IgD-negative memory B cell (primary cell): ENCODE results near the gene MID1. TPM values are rescaled to one million over a fixed set of nuclear protein-coding genes. Genes with fewer than 3 reads are reported as not detected.

ENCODE experiments used
- H3K27ac Mint-ChIP-seq, 3 donors: one replicate each; pipeline ENCODE4 v1.8.0; 2020 to 2022; ENCODE audit warnings: mild to moderate bottlenecking in 3 of 3, mixed read lengths in 3 of 3, moderate library complexity in 1 of 3
- H3K27me3 Mint-ChIP-seq: one replicate; pipeline ENCODE4 v1.8.0; 2021; ENCODE audit warnings: mixed read lengths
- H3K36me3 Mint-ChIP-seq: one replicate; pipeline ENCODE4 v1.8.0; 2020; ENCODE audit warnings: mild to moderate bottlenecking, mixed read lengths
- H3K4me1 Mint-ChIP-seq, 3 donors: one replicate each; pipeline ENCODE4 v1.8.0; 2020 to 2022; ENCODE audit warnings: mixed read lengths in 3 of 3, mild to moderate bottlenecking in 1 of 3
- H3K4me3 Mint-ChIP-seq, 4 donors: one replicate each; pipeline ENCODE4 v1.8.0; 2020 to 2022; ENCODE audit warnings: mild to moderate bottlenecking in 4 of 4, mixed read lengths in 4 of 4, moderate library complexity in 3 of 4
- H3K9me3 Mint-ChIP-seq, 3 donors: one replicate each; pipeline ENCODE4 v1.8.0; 2020 to 2021; ENCODE audit warnings: mixed read lengths in 3 of 3, mild to moderate bottlenecking in 1 of 3
- polyA plus RNA-seq: library from polyadenylated mRNA; unstranded; fragments of 300-500 nt; fragmentation: Illumina TruSeq; gene quantifications from one replicate; pipeline ENCODE4 v1.2.3, GENCODE V29; 2021

Gene MID1
- polyA plus RNA-seq, 1 donor from 2014 or later, result 0.19 TPM

DNA sequence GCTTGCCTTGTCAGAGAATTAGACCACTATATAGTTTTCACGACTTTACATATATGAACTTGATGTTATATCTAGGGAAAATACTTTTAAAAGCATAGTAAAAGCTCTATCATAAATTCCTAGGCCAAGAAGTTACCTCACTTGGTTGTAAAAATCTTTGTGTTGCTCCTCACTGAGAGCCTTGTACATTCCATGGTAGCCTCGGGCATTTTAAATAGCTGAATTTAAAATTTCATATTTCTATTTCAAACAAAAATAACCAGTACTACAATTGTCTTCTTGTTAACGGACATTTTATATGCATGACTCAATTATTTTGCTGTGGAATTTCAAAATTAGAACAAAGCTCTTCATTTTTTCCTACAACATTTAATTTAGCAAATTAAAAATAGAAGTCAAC is 107.6 kb downstream of the MID1 start:
- Mint-ChIP-seq H3K36me3 (no peaks in the 10 kb centered on the region), H3K27me3 (peaks cover 3% of the 10 kb centered on the region), H3K4me3 (no peak overlapping the region), H3K27ac (no peak overlapping the region), H3K4me1 (no peaks in the 10 kb centered on the region), H3K9me3 (no peaks in the 10 kb centered on the region)

DNA sequence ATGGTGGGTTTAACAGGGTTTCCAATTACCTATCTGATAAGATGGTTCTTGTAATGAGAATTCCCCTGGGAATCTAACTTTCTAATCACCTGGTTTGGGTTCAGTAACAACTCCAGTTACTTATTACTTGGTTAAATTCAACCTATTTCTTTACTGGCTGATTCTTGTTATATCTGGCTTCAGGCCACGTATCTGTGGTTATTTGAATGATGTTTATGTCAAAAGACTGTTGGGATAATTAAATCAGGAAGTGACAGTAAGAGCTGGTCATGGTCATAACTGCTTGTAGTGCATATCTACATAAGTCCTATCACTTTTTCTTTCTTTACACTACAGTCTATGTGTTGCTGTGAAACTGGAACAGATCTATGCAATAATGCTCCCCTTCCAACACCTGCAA is 108.1 kb downstream of the MID1 start:
- Mint-ChIP-seq H3K27me3 (peaks cover 3% of the 10 kb centered on the region), H3K4me3 (no peak overlapping the region), H3K9me3 (no peaks in the 10 kb centered on the region), H3K36me3 (no peaks in the 10 kb centered on the region), H3K27ac (no peak overlapping the region), H3K4me1 (no peaks in the 10 kb centered on the region)

DNA sequence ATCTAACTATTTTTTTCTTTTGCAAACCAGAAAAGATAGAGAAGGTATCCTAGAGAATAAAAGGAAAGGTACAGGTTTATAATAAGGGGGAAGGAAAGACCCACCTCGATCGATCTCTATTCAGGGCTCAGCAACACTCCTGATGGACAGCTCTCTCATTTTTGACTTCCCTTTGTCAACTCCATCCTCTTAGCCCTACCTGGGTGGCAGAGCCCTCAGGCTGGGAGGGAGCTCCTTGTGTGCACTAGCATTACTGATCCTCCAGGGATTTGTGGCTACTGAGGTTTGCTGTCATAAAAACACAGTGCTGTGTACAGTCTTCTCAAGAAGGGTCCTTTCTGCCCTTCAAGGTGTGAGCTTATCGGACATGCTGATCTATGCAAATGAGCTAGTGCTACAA is 111.0 kb downstream of the MID1 start:
- H3K27ac Mint-ChIP-seq, result no peak overlapping the region
- peaks cover 3% of the 10 kb centered on the region for H3K27me3 Mint-ChIP-seq
- peaks cover 0 to 4% (median 0%) of the 10 kb centered on the region in 3 donors for H3K9me3 Mint-ChIP-seq
- no peaks in the 10 kb centered on the region for H3K4me1 Mint-ChIP-seq
- no peaks in the 10 kb centered on the region for H3K36me3 Mint-ChIP-seq
- no peak overlapping the region for H3K4me3 Mint-ChIP-seq

DNA sequence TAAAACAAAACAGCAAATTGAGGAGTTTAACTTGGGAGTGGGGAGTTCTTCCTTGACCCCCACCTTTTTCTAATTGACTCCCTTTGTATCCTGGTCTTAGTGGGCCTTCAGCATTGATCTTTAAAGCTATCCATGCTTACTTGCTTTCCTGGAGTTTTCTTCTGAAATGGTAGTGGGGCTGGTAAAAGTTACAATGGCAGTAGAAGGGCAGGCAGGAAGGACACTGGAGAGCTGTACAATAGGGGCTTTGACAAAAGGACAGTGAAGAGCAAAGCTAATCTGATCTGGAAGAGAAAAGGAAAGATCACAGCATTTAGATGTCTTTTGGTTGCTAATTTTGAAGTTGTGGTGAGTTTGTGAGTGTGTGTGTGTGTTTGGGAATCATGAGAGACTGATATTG is 111.5 kb downstream of the MID1 start:
- no peaks in the 10 kb centered on the region for H3K4me1 Mint-ChIP-seq
- H3K4me3 Mint-ChIP-seq, result no peak overlapping the region
- no peaks in the 10 kb centered on the region for H3K36me3 Mint-ChIP-seq
- peaks cover 0 to 5% (median 0%) of the 10 kb centered on the region in 3 donors for H3K9me3 Mint-ChIP-seq
- no peak overlapping the region for H3K27ac Mint-ChIP-seq
- H3K27me3 Mint-ChIP-seq, result peaks cover 3% of the 10 kb centered on the region

DNA sequence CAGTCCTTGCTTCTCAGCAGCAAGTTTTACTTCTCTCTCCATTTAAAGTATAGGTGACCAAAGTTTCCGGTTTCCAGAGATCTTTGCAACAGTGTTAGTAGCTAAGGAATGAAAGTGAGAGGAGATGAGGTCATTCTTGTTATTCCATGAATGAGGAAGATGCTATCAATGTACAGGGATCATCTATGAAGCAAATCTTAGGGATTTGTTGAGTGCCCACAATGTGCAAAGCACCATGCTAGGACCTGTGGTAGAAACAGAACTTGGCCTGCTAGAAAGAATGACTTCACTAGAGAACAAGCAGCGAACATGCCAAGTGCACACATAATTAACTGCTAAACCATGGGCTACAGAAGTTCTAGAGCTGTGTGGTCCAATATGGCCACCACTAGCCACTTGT is 112.5 kb downstream of the MID1 start:
- Mint-ChIP-seq H3K4me3 (no peak overlapping the region), H3K9me3 (peaks cover 0 to 5% (median 0%) of the 10 kb centered on the region in 3 donors), H3K4me1 (no peaks in the 10 kb centered on the region), H3K27ac (no peak overlapping the region), H3K27me3 (peaks cover 3% of the 10 kb centered on the region), H3K36me3 (no peaks in the 10 kb centered on the region)

DNA sequence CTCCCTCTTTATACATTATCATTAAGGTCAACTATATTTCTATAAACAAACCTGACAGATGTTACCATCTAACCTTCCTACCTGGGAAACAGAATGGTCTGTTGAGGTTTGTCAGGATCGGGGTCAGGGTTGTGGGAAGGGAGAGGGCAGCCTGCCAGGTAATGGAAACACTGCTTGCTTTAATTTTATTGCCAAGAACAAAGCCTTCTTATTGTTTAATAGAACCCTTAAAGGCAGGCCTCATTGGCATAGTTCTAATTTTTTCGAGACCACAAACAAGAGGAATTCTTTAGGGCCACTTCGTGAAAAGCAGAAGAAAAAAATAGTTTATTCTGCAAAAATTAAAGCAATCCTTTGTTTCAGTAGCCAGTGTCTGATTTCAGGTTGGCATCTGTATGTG is 113.2 kb downstream of the MID1 start:
- H3K9me3 Mint-ChIP-seq, result peaks cover 0 to 5% (median 0%) of the 10 kb centered on the region in 3 donors
- peaks cover 3% of the 10 kb centered on the region for H3K27me3 Mint-ChIP-seq
- no peak overlapping the region for H3K27ac Mint-ChIP-seq
- no peak overlapping the region for H3K4me3 Mint-ChIP-seq
- H3K36me3 Mint-ChIP-seq, result no peaks in the 10 kb centered on the region
- no peaks in the 10 kb centered on the region for H3K4me1 Mint-ChIP-seq

DNA sequence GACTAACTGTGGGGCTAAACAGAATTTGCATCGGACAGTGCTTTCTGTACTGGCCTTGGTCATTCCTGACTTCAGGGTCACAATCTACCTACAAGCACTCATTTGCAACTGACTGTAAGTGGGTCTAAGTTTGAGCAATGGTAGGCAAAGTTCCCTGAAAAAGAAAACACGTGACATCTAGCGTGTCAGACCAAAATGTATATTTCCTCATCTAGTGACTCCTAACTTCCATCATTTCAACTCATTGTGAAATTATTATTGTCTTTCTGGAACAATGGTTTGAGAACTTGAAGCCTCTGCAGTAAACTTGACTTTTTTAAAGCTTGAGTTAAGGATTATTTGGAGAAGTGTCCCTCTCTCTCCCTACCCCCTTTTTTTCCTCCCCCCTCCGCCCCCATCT is 113.6 kb downstream of the MID1 start:
- H3K4me1 Mint-ChIP-seq, result no peaks in the 10 kb centered on the region
- H3K27me3 Mint-ChIP-seq, result peaks cover 3% of the 10 kb centered on the region
- no peaks in the 10 kb centered on the region for H3K36me3 Mint-ChIP-seq
- H3K4me3 Mint-ChIP-seq, result no peak overlapping the region
- H3K9me3 Mint-ChIP-seq, result peaks cover 0 to 5% (median 0%) of the 10 kb centered on the region in 3 donors
- H3K27ac Mint-ChIP-seq, result no peak overlapping the region

DNA sequence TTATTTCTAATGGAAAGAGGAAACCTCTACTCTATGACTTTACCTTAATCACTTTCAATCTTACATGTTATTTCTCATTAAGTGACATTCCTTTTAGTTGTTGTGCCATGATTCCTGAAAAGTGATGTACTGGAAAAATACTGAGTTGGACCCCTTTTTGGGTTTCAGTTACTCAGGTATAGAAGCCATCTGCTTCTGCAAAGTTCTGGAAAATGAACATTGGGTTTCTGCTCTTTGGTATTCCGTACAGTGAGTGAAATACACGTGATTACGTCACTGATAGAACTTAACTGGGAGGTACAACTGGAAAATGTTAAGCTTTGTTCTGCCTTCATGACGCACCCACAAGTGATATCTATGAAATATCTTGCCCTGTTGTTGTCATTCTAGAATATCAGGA is 114.7 kb downstream of the MID1 start:
- no peaks in the 10 kb centered on the region for H3K4me1 Mint-ChIP-seq
- no peaks in the 10 kb centered on the region for H3K36me3 Mint-ChIP-seq
- no peak overlapping the region for H3K27ac Mint-ChIP-seq
- H3K4me3 Mint-ChIP-seq, result no peak overlapping the region
- H3K27me3 Mint-ChIP-seq, result peaks cover 3% of the 10 kb centered on the region
- peaks cover 0 to 5% (median 0%) of the 10 kb centered on the region in 3 donors for H3K9me3 Mint-ChIP-seq

DNA sequence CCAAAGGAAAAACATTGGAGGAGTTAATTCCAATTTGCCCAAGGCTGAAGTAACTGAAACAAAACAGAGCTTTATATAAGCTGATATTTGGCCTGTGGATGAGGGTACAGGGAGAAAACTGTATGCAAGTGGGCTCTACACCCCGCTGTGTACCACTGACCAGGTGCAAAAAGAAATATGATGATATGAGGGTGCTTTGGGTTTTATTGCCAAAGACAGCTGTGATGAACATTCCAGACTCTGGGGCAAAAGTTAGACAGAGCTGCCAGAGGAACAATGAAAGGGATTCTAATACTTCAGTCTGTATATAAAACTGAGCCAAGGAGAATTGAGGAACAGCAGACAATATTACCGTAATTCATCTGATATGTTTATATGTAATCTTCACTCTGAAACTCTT is 117.4 kb downstream of the MID1 start:
- H3K27me3 Mint-ChIP-seq, result no peaks in the 10 kb centered on the region
- peaks cover 2% of the 10 kb centered on the region for H3K36me3 Mint-ChIP-seq

DNA sequence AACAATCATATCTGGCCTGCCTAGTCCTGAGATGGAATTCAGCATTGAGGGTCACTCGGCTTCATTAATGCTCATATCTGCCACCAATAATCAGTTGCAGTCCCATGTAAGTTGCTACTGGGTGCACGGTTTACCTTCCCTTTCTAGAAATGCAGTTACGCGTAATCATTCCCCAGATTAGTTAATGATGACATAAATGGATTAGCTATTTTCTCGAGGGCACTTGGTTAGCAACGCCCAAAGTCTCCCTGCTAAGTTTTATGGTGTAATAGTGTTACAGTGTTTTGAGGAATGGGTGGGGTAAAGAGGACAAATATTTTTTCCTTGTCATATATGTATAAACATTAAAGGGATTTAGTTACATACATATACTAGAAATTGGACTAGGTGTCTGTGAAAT is 118.8 kb downstream of the MID1 start:
- Mint-ChIP-seq H3K27ac (no peak overlapping the region), H3K36me3 (peaks cover 2% of the 10 kb centered on the region), H3K4me1 (no peaks in the 10 kb centered on the region), H3K4me3 (no peak overlapping the region), H3K9me3 (peaks cover 0 to 5% (median 0%) of the 10 kb centered on the region in 3 donors), H3K27me3 (no peaks in the 10 kb centered on the region)

More for the DNA sequence above, 117.4 kb downstream of the MID1 start:
- H3K4me3 Mint-ChIP-seq, result no peak overlapping the region
- no peaks in the 10 kb centered on the region for H3K4me1 Mint-ChIP-seq
- no peak overlapping the region for H3K27ac Mint-ChIP-seq
- H3K9me3 Mint-ChIP-seq, result peaks cover 0 to 5% (median 0%) of the 10 kb centered on the region in 3 donors

DNA sequence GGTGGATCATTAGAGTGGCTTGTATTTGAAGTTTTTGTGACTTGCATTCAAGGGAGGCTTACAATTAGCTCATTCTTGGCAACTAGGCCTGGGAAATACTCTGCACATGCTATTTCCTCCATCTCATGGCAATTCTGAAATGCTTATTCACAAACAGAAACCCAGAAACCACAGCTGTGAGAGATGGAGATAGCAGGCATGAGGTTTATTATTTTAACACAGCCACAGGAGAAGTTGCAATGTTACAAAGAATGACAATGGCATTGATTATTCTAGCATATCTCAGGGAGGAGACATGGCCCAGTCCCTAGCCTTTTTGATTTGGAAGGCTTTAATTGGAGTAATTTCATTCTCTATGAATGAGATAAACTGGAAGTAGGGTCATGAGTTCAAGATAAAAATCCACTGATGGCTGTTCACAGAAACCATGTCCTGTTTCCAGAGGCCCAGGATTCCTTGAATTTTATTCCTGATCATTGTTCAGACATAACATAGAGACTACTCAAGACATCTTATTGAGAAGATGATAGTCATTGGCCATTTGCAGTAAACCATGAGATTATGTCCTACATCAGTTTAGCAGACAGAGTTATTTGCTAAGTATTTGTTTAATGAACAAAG is 123.9 kb downstream of the MID1 start:
- Mint-ChIP-seq H3K27me3 (peaks cover 5% of the 10 kb centered on the region), H3K4me1 (peaks cover 0 to 4% (median 0%) of the 10 kb centered on the region in 3 donors), H3K36me3 (peaks cover 2% of the 10 kb centered on the region), H3K9me3 (peaks cover 0 to 1% (median 0%) of the 10 kb centered on the region in 3 donors), H3K4me3 (no peak overlapping the region), H3K27ac (no peak overlapping the region)

DNA sequence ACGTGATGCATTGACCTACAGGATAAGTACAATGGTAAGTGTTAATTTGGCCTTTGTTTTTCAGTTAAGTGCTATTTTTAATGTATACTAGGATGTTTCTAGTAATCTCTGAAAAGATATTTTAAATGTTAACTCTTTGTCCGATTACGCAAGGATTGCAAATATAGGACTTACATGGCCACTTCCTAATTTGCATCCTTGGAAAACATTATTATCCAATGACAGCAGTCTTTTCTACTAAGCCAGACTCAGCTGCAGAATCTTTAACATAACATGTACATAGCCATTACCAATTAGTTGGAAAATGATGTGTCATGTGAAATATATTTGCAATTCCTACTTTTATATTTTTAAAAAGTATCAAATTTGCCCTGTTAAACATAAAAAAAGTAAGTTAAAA is 124.7 kb downstream of the MID1 start:
- Mint-ChIP-seq H3K27me3 (peaks cover 5% of the 10 kb centered on the region), H3K27ac (no peak overlapping the region), H3K4me1 (peaks cover 0 to 4% (median 0%) of the 10 kb centered on the region in 3 donors), H3K9me3 (peaks cover 0 to 1% (median 0%) of the 10 kb centered on the region in 3 donors), H3K36me3 (peaks cover 2% of the 10 kb centered on the region), H3K4me3 (no peak overlapping the region)

DNA sequence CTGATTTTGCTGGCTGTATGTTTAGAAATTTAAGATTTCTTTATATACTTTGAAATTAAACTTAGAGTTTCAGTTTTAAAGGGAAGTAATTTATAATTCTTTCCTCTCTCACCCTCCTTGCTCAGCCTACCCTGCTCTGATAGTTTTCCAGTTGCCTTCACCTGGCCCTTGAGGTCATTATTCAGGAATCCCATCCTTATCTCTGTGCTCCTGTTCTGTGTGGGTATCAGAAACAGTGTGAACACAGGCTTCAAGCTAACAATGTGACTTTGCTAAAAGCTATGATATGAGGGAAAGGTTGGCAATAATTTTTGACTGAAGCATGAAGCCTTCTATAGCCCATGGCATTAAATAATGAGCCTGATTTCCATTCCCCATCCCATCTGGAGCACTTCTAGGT is 128.1 kb downstream of the MID1 start:
- Mint-ChIP-seq H3K4me3 (no peak overlapping the region), H3K4me1 (peaks cover 0 to 4% (median 0%) of the 10 kb centered on the region in 3 donors), H3K36me3 (no peaks in the 10 kb centered on the region), H3K9me3 (peaks cover 0 to 1% (median 0%) of the 10 kb centered on the region in 3 donors), H3K27me3 (peaks cover 5% of the 10 kb centered on the region), H3K27ac (no peak overlapping the region)

DNA sequence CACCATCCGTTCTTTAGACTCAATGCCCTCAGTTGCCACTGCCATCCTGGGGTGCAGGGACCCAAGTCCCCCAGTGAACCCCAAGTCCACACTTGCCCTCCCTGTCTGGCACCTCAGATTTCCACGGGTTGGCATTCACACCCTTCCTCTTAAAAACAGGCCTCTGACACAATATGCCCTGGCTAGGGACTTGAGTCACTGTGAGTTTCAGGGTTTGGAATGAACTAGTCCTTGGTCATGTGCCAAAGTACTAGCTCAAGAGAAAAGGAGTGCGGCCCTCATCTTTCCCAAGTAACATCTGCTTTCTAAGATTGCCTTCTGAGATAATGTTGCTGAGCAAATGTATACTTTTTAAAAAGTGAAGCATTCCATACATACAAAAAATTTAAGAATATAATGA is 134.0 kb downstream of the MID1 start:
- H3K4me1 Mint-ChIP-seq, result peaks cover 7 to 10% (median 8%) of the 10 kb centered on the region in 3 donors
- H3K36me3 Mint-ChIP-seq, result no peaks in the 10 kb centered on the region
- H3K27me3 Mint-ChIP-seq, result no peaks in the 10 kb centered on the region
- H3K4me3 Mint-ChIP-seq, result no peak overlapping the region
- no peaks in the 10 kb centered on the region for H3K9me3 Mint-ChIP-seq
- H3K27ac Mint-ChIP-seq, result no peak overlapping the region

DNA sequence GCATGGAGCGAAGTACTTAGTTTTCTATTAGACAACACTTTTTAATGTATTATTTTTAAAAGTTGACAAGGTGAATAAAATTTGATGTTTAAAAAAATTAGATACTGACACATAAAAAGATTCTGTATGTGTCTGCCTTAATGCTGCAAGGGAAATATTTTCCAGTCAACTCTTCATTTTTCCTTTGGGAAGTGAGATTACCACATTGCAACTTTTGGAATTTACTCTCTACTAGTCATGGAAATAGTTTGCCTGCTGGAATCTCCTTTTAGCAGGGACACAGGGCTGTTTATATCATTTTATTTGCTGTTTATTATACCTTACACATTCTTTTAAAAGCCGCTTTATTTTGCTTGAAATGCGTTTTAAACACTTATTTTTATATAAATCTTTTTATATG is 135.1 kb downstream of the MID1 start:
- no peaks in the 10 kb centered on the region for H3K36me3 Mint-ChIP-seq
- H3K4me3 Mint-ChIP-seq, result no peak overlapping the region
- no peak overlapping the region for H3K27ac Mint-ChIP-seq
- H3K4me1 Mint-ChIP-seq, result peaks cover 7 to 10% (median 8%) of the 10 kb centered on the region in 3 donors
- H3K9me3 Mint-ChIP-seq, result no peaks in the 10 kb centered on the region
- no peaks in the 10 kb centered on the region for H3K27me3 Mint-ChIP-seq

DNA sequence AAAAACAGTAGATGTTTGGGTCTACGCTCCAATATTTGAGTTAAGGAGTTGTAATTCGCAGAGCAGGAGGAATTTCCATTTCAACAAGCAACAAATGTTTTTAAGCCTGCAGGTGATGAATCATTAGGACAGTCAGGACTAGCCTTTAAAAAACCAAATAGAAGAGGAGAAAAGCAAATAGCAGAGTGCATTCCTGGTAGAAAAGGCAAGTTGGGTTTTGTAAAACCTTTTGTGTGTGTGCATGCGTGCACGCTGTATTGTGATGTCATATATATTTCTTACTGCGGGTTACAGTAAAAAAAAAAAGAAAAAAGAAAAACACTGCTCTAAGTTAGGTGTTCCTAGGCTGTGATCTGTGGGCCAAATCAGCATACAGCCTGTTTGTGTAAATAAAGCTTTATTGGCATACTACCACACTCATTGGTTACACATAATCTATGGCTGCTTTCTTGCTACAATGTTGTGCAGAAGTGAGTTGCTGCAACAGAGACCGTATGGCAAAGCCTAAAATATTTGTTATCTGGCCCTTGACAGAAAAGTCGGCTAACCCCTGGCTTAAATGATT is 135.6 kb downstream of the MID1 start:
- Mint-ChIP-seq H3K36me3 (no peaks in the 10 kb centered on the region), H3K4me1 (peaks cover 7 to 10% (median 8%) of the 10 kb centered on the region in 3 donors), H3K4me3 (no peak overlapping the region), H3K9me3 (no peaks in the 10 kb centered on the region), H3K27ac (no peak overlapping the region), H3K27me3 (no peaks in the 10 kb centered on the region)
